A673 (cell line): ENCODE measurements around the gene DMPK. TPM values are rescaled to one million over a fixed set of nuclear protein-coding genes. Genes with fewer than 3 reads are reported as not detected.

Experiments
- total RNA-seq: library from RNA; stranded (reverse); gene quantifications from 2 replicates; pipeline ENCODE4 v1.2.3, GENCODE V29; 2021

DMPK gene
- total RNA-seq, 1 experiment from 2014 or later, result 82.0 TPM

Other genes starting within 250 kb of the DMPK start
- gene OPA3, start 197.7 kb downstream of the DMPK start, total RNA-seq, result 13.5 and 15.2 TPM in 2 replicates
- gene GPR4, start 180.3 kb downstream of the DMPK start, total RNA-seq, result not detected in 2 replicates
- 17.0 and 21.0 TPM in 2 replicates for gene EML2, start 143.1 kb downstream of the DMPK start, total RNA-seq
- 0.45 and 1.0 TPM in 2 replicates for gene GIPR, start 114.3 kb downstream of the DMPK start, total RNA-seq
- 590 and 597 TPM in 2 replicates for gene SNRPD2, start 90.5 kb downstream of the DMPK start, total RNA-seq
- gene QPCTL, start 89.8 kb downstream of the DMPK start, total RNA-seq, result 12.8 and 17.4 TPM in 2 replicates
- 18.8 and 24.3 TPM in 2 replicates for gene FBXO46, start 51.6 kb downstream of the DMPK start, total RNA-seq
- not detected in 2 replicates for gene MEIOSIN, start 49.1 kb downstream of the DMPK start, total RNA-seq
- gene SIX5, start 13.2 kb downstream of the DMPK start, total RNA-seq, result 23.6 and 26.7 TPM in 2 replicates
- 79.2 and 86.7 TPM in 2 replicates for gene DMWD, start 10.4 kb upstream of the DMPK start, total RNA-seq
- 0.15 and 0.19 TPM in 2 replicates for gene RSPH6A, start 32.8 kb upstream of the DMPK start, total RNA-seq
- 85.5 and 92.4 TPM in 2 replicates for gene SYMPK, start 80.7 kb upstream of the DMPK start, total RNA-seq
- not detected in 2 replicates for gene FOXA3, start 81.8 kb upstream of the DMPK start, total RNA-seq
- gene IRF2BP1, start 103.7 kb upstream of the DMPK start, total RNA-seq, result 29.7 and 34.5 TPM in 2 replicates
- 11.4 and 13.5 TPM in 2 replicates for gene MYPOP, start 120.1 kb upstream of the DMPK start, total RNA-seq
- not detected in 2 replicates for gene NANOS2, start 132.3 kb upstream of the DMPK start, total RNA-seq
- gene NOVA2, start 191.4 kb upstream of the DMPK start, total RNA-seq, result not detected in 2 replicates
- gene CCDC61, start 213.0 kb upstream of the DMPK start, total RNA-seq, result 15.4 and 16.5 TPM in 2 replicates
- not detected in 2 replicates for gene PGLYRP1, start 240.6 kb upstream of the DMPK start, total RNA-seq